Thyroid gland (tissue), 4 donors: ENCODE measurements around the gene CDKN2C. TPM values are rescaled to one million over a fixed set of nuclear protein-coding genes. Genes with fewer than 3 reads are reported as not detected.
A peak's percentile ranks its signal among the peaks of the same experiment; 100 is the strongest.

Experiments used
- DNase-seq, 2 donors: peaks; one replicate each; pipeline ENCODE4 v3.0.0-alpha.2; 2019
- H3K27ac ChIP-seq, 3 donors: fragments of 200-600 bp; sonication (generic); 1 replicate in 2 of 3; 2 replicates in 1 of 3; pipeline ENCODE4 v1.5.1; 2016 to 2019; ENCODE audit warnings: mild to moderate bottlenecking in 1 of 3, moderate library complexity in 1 of 3
- H3K27me3 ChIP-seq: fragments of 200-600 bp; sonication (generic); one replicate; pipeline ENCODE4 v1.5.1; 2019
- H3K36me3 ChIP-seq, 2 donors: fragments of 200-600 bp; sonication (generic); one replicate each; pipeline ENCODE4 v1.5.1; 2016 to 2019
- H3K4me1 ChIP-seq, 2 donors: fragments of 200-600 bp; sonication (generic); one replicate each; pipeline ENCODE4 v1.5.1; 2017 to 2019
- H3K4me3 ChIP-seq, 3 donors: fragments of 200-600 bp; sonication (generic); replicated peaks in 1 of 3; 1 replicate in 2 of 3; 2 replicates in 1 of 3; pipeline ENCODE4 v1.5.1; 2016; ENCODE audit warnings: mild to moderate bottlenecking in 1 of 3
- H3K9me3 ChIP-seq: fragments of 200-600 bp; sonication (generic); one replicate; pipeline ENCODE4 v1.5.1; 2017
- CTCF ChIP-seq, 6 experiments: fragments of 200-600 bp in 3 of 6; fragments of 450-650 bp in 3 of 6; sonication (generic) in 3 of 6; IDR thresholded peaks; one replicate each; pipeline ENCODE4 v1.5.1; 2016 to 2019; ENCODE audit warnings: antibody characterized with exemption in 6 of 6, mild to moderate bottlenecking in 2 of 6, inconsistent platforms in 1 of 6, moderate library complexity in 1 of 6
- POLR2A ChIP-seq, 2 donors: fragments of 450-650 bp; IDR thresholded peaks; one replicate each; pipeline ENCODE4 v1.6.1; 2017; ENCODE audit warnings: antibody characterized with exemption in 2 of 2, mild to moderate bottlenecking in 2 of 2, moderate library complexity in 1 of 2
- WGBS, 2 donors: methylation state at CpG; one replicate each; pipeline ENCODE4 v1.1.5; 2017; 5-methylcytosine and 5-hydroxymethylcytosine counted together
- intact Hi-C: fragments of 100-400 bp; cut with DNase I; formaldehyde crosslinking; loops from one replicate; pipeline ENCODE4 v1.15.1; 2023
- total RNA-seq, 4 donors: library from RNA; depleted of rRNA; stranded (reverse); fragments of >200 nt; gene quantifications; one replicate each; pipeline ENCODE4 v1.2.3, GENCODE V29; 2016

CDKN2C gene
- total RNA-seq, 4 donors from 2014 or later: 10.3 to 21.6 (median 11.6) TPM

GRCh38 chr1:50973875-50974617 is 4.0 kb downstream of the CDKN2C start:
- H3K27ac ChIP-seq: no peak overlapping the region
- intact Hi-C loops: no loop called here
- H3K36me3 ChIP-seq: no peaks in the 10 kb centered on the region
- no peak for DNase-seq
- 91 to 93% methylated on average over 13 of the region's 13 CpGs for WGBS, 2 donors
- no peaks in the 10 kb centered on the region for H3K4me1 ChIP-seq
- H3K4me3 ChIP-seq: no peak overlapping the region
- H3K9me3 ChIP-seq: no peaks in the 10 kb centered on the region
- TF ChIP-seq POLR2A (IDR thresholded peaks at IDR 0.05) (no peak), CTCF (IDR thresholded peaks at IDR 0.05) (no peak)
- no peaks in the 10 kb centered on the region for H3K27me3 ChIP-seq

- H3K9me3 ChIP-seq: no peaks in the 10 kb centered on the region
- H3K4me3 ChIP-seq: no peak overlapping the region
- 90 to 94% methylated on average over 1 of the region's 1 CpG for WGBS, 2 donors
- no peak overlapping the region for H3K27ac ChIP-seq
- intact Hi-C loops: no loop called here
- no peaks in the 10 kb centered on the region for H3K36me3 ChIP-seq
- no peaks in the 10 kb centered on the region for H3K27me3 ChIP-seq
- TF ChIP-seq POLR2A (IDR thresholded peaks at IDR 0.05) (no peak), CTCF (IDR thresholded peaks at IDR 0.05) (no peak)
- DNase-seq: no peak
- no peaks in the 10 kb centered on the region for H3K4me1 ChIP-seq
Observed at GRCh38 chr1:50974618-50974935, 4.5 kb downstream of the CDKN2C start.

DNA sequence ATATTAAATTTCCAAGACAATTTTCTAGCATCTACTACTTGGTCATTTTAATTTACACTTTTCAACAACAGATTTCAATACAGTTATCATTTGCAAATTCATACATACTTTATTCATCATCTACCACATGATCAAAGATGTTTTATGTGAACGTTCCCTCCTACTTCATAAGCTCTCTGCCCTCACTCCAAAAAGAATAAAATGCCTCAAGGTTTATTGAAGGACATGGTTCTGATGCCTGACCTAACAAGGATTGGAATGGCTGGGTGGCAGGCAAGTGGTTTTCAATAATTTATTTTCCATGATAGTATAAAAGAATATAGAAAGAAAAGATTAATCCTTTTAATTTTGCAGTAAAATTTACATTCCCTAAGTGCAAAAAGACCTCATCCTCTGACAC is 5.4 kb downstream of the CDKN2C start:
- TF ChIP-seq POLR2A (IDR thresholded peaks at IDR 0.05): no peak
- TF ChIP-seq CTCF (IDR thresholded peaks at IDR 0.05): no peak
- no peaks in the 10 kb centered on the region for H3K4me1 ChIP-seq
- intact Hi-C loops: no loop called here
- no peaks in the 10 kb centered on the region for H3K27me3 ChIP-seq
- WGBS, 2 donors: 85% methylated on average over 1 of the region's 1 CpG
- no peak for DNase-seq
- H3K36me3 ChIP-seq: no peaks in the 10 kb centered on the region
- no peak overlapping the region for H3K27ac ChIP-seq
- H3K4me3 ChIP-seq: no peak overlapping the region
- no peaks in the 10 kb centered on the region for H3K9me3 ChIP-seq

DNA sequence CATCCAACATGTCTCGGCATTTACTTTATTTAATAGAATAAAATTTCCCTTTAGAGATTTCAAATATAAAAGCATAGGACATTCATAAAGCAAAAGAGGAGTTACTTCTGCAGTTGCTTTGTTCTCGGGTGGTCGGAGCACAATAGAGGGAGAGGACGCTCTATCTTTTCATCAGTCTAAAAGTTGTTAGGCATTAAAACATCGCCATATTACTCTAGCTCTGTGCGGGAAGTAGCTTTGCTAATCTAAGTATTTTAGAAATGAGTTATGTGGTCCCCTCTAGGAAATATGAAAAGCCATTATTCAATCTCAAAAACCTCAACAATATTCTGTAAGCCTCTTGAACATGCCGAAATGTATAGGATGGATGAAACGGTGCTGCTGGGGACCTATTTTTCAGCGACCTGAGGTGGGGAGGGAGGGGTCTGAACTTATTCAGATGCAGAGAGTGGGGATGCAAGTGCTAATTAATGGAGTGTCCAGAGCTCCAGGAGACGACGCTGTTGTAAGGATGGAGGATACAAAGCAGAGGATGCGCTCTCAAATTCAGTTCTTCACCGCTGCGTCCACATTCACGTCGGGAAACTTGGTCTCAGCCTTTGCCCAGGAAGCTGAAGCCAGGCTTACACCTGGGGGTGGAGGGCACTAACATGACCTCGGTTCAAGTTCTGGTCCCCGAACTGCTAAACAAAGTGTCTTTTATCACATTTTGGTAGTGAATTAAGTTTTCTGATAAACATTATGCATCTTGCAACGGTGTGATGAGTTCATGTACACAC is 6.3 kb downstream of the CDKN2C start:
- TF ChIP-seq CTCF (IDR thresholded peaks at IDR 0.05) (no peak), POLR2A (IDR thresholded peaks at IDR 0.05) (no peak)
- H3K27me3 ChIP-seq: no peaks in the 10 kb centered on the region
- peak overlapping the region in 1 of 3 donors; percentile 84 for H3K4me3 ChIP-seq
- H3K4me1 ChIP-seq: no peaks in the 10 kb centered on the region
- no peaks in the 10 kb centered on the region for H3K36me3 ChIP-seq
- no peaks in the 10 kb centered on the region for H3K9me3 ChIP-seq
- H3K27ac ChIP-seq: peak overlapping the region in 2 of 3 donors; percentile 90 to 95
- 66 to 68% methylated on average over 19 of the region's 19 CpGs for WGBS, 2 donors
- intact Hi-C loops: no loop called here
- DNase-seq: no peak
